Dermis microvascular lymphatic vessel endothelial cell (primary cell): ENCODE data around the gene APOBEC2. TPM values are rescaled to one million over a fixed set of nuclear protein-coding genes. Genes with fewer than 3 reads are reported as not detected.

Experiments
- DNase-seq, 2 donors: peaks; one replicate each; pipeline versions ENCODE4 v3.0.0 to v3.0.0-alpha.2; 2010; ENCODE audit warnings: low read depth in 2 of 2
- total RNA-seq: library from RNA; depleted of rRNA; stranded (reverse); fragments of >200 nt; gene quantifications from 2 replicates; pipeline ENCODE4 v1.2.1, GENCODE V29; 2014

APOBEC2 gene
- total RNA-seq, 1 donor from 2014 or later, result not detected

GRCh38 chr6:41083072-41083471 lies 30.1 kb downstream of the APOBEC2 start:
- DNase-seq, result no peak

- no peak for DNase-seq
Measured at GRCh38 chr6:41085182-41085581, 32.2 kb downstream of the APOBEC2 start.

DNA sequence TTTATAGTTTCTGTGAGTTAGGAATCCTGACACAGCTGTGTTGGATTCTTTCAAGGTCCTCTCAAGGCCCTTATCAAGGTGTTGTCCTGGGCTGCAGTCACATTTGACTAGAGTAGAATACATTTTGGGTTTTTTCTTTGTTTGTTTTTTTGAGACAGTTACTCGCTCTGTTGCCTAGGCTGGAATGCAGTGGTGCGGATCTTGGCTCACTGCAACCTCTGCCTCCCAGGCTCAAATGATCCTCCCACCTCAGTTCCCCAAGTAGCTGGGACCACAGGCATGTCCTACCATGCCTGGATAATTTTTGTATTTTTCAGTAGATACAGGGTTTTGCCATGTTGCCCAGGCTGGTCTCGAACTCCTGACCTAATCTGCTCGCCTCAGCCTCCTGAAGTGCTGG lies 35.4 kb downstream of the APOBEC2 start:
- DNase-seq, result no peak

DNA sequence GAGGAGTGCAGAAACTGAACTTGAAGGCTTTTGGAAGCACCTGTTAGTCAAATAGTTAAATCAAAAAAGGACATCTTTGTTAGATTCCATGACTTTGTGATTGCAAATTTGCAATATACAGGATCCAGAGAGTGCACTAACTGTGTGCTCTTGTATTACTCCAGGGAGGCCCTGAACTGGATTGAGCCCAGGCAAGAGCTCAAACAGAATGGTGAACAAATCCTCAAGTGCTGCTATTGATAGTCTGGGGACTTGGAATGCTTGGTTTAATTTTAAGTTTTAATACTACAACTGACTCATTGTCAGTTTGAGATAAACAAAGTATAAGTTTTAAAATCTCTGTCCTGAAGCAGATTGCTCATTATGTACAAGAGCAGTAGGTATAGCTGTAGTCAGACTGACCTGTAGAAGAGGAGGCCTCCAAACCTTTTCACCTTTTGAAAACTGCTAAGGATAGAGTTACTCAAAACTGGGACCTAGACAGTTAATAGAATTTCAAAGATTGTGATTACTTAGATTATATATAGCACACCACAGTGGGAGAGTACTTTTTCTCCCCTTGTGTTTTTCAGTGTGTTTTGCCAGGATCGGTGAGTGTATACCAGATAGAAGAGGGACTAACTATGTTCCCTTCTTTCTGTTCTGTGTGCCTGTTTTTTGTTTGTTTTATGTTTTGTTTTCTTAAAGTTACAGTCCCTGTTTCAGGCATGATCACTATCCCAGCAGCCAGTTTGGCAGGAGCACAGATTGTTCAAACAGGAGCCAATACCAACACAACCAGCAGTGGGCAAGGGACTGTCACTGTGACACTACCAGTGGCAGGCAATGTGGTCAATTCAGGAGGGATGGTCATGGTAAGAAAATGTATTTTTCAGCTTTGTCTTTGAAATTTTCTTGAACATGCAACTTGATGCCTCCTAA lies 38.1 kb downstream of the APOBEC2 start:
- no peak for DNase-seq

- DNase-seq, result peak in 1 of 2 donors; percentile 53
Measured at GRCh38 chr6:41092421-41093140, 39.6 kb downstream of the APOBEC2 start.

DNA sequence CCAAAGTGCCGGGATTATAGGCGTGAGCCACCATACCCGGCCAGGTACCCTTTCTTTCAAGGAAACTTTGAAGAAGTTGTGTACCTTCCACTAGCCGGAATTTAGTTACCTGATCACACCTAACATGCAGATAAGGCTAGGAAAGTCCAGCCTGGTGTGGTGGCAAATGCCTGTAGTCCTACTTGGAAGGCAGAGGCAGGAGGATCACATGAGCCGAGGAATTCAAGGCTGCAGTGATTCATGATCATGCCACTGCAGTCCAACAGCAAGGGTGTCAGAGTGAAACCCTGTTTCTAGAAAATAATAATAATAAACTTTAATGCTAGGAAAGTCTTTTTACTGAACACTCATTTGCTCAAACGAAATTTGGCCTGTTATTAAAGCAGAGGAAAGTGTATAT lies 40.7 kb downstream of the APOBEC2 start:
- no peak for DNase-seq

- peak in 1 of 2 donors; percentile 76 for DNase-seq
Measured at GRCh38 chr6:41097467-41098090, 44.6 kb downstream of the APOBEC2 start.

GRCh38 chr6:41098366-41098765 lies 45.4 kb downstream of the APOBEC2 start:
- DNase-seq, result peak in 1 of 2 donors; percentile 62

DNA sequence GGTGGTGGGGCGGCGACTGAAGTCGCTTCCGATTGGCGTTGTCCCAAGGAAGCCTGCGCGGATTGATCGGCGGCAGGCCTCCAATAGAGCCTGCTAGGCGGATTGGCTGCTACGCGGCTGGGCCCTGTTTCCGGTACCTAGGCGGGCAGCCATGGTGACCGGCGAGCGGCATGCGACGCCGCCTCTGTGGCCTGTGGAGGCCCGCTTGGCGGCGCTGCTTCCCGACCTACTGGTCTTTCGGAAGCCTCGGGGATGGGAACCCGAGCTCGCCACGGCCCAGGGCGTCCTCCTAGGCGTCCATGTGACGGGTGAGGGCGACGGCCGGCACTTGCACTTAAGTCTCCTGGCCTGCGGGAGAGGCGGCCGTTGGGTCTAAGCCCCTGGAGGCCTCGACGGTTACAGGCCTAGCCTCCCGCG lies 47.9 kb downstream of the APOBEC2 start:
- no peak for DNase-seq

DNA sequence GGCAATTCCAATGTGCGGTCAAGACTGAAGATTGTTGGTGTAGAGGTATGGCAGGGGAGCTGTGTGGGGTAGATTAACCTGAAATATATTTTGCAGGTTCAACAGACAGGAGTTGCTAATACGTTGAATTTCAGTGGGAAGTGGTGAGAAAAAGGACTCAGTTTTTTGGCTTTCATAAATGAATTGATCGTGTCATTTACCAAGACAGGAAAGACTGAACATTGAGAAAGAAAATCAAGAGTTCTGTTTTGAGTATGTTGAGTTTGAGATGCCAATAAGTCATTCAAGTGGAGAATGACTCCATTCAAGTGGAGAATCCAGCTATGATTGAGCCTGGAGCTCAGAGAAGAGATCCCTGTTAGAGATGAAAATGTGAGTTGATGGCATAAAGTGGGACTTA lies 50.8 kb downstream of the APOBEC2 start:
- no peak for DNase-seq

- DNase-seq, result no peak
Measured at GRCh38 chr6:41111017-41111416, 58.0 kb downstream of the APOBEC2 start.

Other genes with a start within 250 kb of the APOBEC2 start
- under 0.01 and 0.13 TPM in 2 replicates for gene UNC5CL, start 14.0 kb upstream of the APOBEC2 start, total RNA-seq
- not detected in 2 replicates for gene TSPO2, start 10.7 kb upstream of the APOBEC2 start, total RNA-seq
- gene OARD1, start 19.2 kb downstream of the APOBEC2 start, total RNA-seq, result 6.7 and 7.6 TPM in 2 replicates
- 12.6 and 20.7 TPM in 2 replicates for gene NFYA, start 19.8 kb downstream of the APOBEC2 start, total RNA-seq
- not detected in 2 replicates for gene TREML1, start 101.1 kb downstream of the APOBEC2 start, total RNA-seq
- gene TREM2, start 109.9 kb downstream of the APOBEC2 start, total RNA-seq, result not detected in 2 replicates
- gene TREML2, start 147.9 kb downstream of the APOBEC2 start, total RNA-seq, result not detected in 2 replicates
- gene TREML4, start 175.1 kb downstream of the APOBEC2 start, total RNA-seq, result not detected in 2 replicates
- gene TREM1, start 233.5 kb downstream of the APOBEC2 start, total RNA-seq, result 0.13 TPM in 1 of 2 replicates, not detected in the other